Keratinocyte (primary cell): Measurements from ENCODE around the gene KCNQ1OT1. TPM values are rescaled to one million over a fixed set of nuclear protein-coding genes. Genes with fewer than 3 reads are reported as not detected.

Experiments used
- DNase-seq: peaks from one replicate; pipeline ENCODE4 v3.0.0-alpha.2; 2011; ENCODE audit warnings: low read depth, missing footprints, low spot score
- FAIRE-seq: peaks from 2 replicates; lab custom pipeline; 2011; peaks lifted over from hg19 to GRCh38; lab: Jason Lieb, UNC
- H2AFZ ChIP-seq: 2 replicates; pipeline ENCODE4 v1.6.0; 2012; ENCODE audit warnings: low read length, control low read depth, inconsistent platforms; ENCODE audit not compliant: control insufficient read depth
- H3K27ac ChIP-seq: 2 replicates; pipeline ENCODE4 v1.5.1; 2011; ENCODE audit warnings: low read length; ENCODE audit not compliant: control insufficient read depth, insufficient read depth
- H3K27me3 ChIP-seq: 3 replicates; pipeline ENCODE4 v1.6.0; 2011; ENCODE audit warnings: low read length; ENCODE audit not compliant: control insufficient read depth, insufficient read depth; ENCODE audit errors: extremely low read depth
- H3K36me3 ChIP-seq, 2 experiments: 2 replicates in 1 of 2; 3 replicates in 1 of 2; pipeline ENCODE4 v1.5.1; 2011; ENCODE audit warnings: low read length in 2 of 2, mild to moderate bottlenecking in 1 of 2; ENCODE audit not compliant: control insufficient read depth in 2 of 2, insufficient read depth in 2 of 2; ENCODE audit errors: extremely low read depth in 1 of 2
- H3K4me1 ChIP-seq: 3 replicates; pipeline ENCODE4 v1.5.1; 2011; ENCODE audit warnings: low read length; ENCODE audit not compliant: control insufficient read depth, insufficient read depth; ENCODE audit errors: extremely low read depth
- H3K4me2 ChIP-seq: 3 replicates; pipeline ENCODE4 v1.6.0; 2011; ENCODE audit warnings: low read depth, low read length; ENCODE audit not compliant: control insufficient read depth, insufficient read depth; ENCODE audit errors: extremely low read depth
- H3K4me3 ChIP-seq, 3 experiments: fragments of 200-600 bp in 1 of 3; sonication (generic) in 1 of 3; 2 replicates in 2 of 3; 3 replicates in 1 of 3; pipeline ENCODE4 v1.5.1; 2011 to 2016; ENCODE audit warnings: low read length in 3 of 3, mild to moderate bottlenecking in 3 of 3, control low read depth in 2 of 3, inconsistent platforms in 1 of 3, low read depth in 1 of 3, mixed read lengths in 1 of 3, mixed run types in 1 of 3, moderate library complexity in 1 of 3; ENCODE audit not compliant: control insufficient read depth in 2 of 3, insufficient read depth in 2 of 3; ENCODE audit errors: extremely low read depth in 1 of 3
- H3K79me2 ChIP-seq: 2 replicates; pipeline ENCODE4 v1.6.0; 2012; ENCODE audit warnings: low read length; ENCODE audit not compliant: control insufficient read depth, insufficient read depth
- H3K9ac ChIP-seq: 3 replicates; pipeline ENCODE4 v1.6.0; 2011; ENCODE audit warnings: low read length; ENCODE audit not compliant: control insufficient read depth, insufficient read depth; ENCODE audit errors: extremely low read depth
- H3K9me1 ChIP-seq: 3 replicates; pipeline ENCODE4 v1.6.0; 2011; ENCODE audit warnings: low read length; ENCODE audit not compliant: control insufficient read depth, insufficient read depth; ENCODE audit errors: extremely low read depth
- H3K9me3 ChIP-seq: 2 replicates; pipeline ENCODE4 v1.5.1; 2012; ENCODE audit warnings: low read depth, low read length; ENCODE audit not compliant: control insufficient read depth
- H4K20me1 ChIP-seq: 3 replicates; pipeline ENCODE4 v1.6.0; 2011; ENCODE audit warnings: low read length; ENCODE audit not compliant: control insufficient read depth, insufficient read depth; ENCODE audit errors: extremely low read depth
- EZH2 ChIP-seq: IDR thresholded peaks from one replicate; pipeline ENCODE4 v1.6.1; 2012; ENCODE audit warnings: inconsistent platforms, mild to moderate bottlenecking, low read length, moderate library complexity
- dilution Hi-C: fragments of 300-500 bp; cut with MboI; formaldehyde crosslinking; loops from one replicate; pipeline ENCODE4 v1.7.0; 2020; ENCODE audit warnings: low sequenced_read_pairs; ENCODE audit not compliant: extremely low pct_ligation_motif_present
- polyA plus RNA-seq, 5 experiments: library from polyadenylated mRNA; depleted of rRNA in 3 of 5; stranded (reverse) in 3 of 5; stranded (forward) in 1 of 5; unstranded in 1 of 5; fragments of >200 nt; gene quantifications; 1 replicate in 1 of 5; 2 replicates in 3 of 5; 3 replicates in 1 of 5; pipeline versions ENCODE4 v1.2.1 to v1.2.3, GENCODE V29; 2011 to 2012; ENCODE audit warnings: missing spikeins in 2 of 5, low read depth in 1 of 5, low replicate concordance in 1 of 5
- TF ChIP-seq, protein P1 (sequence below), 3 experiments: IDR thresholded peaks in 1 of 3; conservative IDR thresholded peaks in 1 of 3; optimal IDR thresholded peaks in 1 of 3; 2 replicates in 2 of 3; 3 replicates in 1 of 3; pipeline versions ENCODE3 to v1.5.1; 2011; ENCODE audit warnings: low read length in 3 of 3, mild to moderate bottlenecking in 3 of 3, moderate library complexity in 2 of 3, control low read depth in 1 of 3, inconsistent platforms in 1 of 3; ENCODE audit not compliant: insufficient read depth in 2 of 3; ENCODE audit errors: extremely low read depth in 1 of 3

KCNQ1OT1 gene
- polyA plus RNA-seq, 1 donor (not counting 4 experiments of a cell fraction or from before 2014, with no cell fraction given) = 0.07 TPM

DNA sequence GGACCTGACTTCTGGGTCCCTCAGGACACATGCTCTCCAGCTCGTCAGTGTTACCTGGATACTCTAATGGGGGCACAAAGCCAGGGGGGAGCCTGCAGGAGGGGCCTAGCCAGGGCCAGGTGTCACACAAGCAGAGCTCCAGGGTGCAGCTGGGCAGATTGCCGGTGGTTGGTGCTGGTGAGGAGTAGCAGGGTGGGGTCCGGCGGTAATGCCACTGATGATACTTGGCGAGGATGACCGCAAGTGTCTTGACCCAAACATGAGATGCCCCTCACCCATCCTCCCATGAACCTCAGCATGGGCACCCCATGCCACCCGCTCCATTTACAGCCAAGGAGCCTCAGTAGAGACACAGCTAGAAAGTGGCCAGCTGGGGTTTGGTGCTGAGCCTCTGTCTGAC, 15.1 kb upstream of the KCNQ1OT1 start:
- Histone ChIP-seq H3K4me2 (no peak overlapping the region), H3K9ac (no peak overlapping the region), H3K4me3 (no peak overlapping the region), H3K27ac (no peak overlapping the region), H4K20me1 (peaks cover 3% of the 10 kb centered on the region), H3K9me3 (no peaks in the 10 kb centered on the region), H2AFZ (no peak overlapping the region), H3K9me1 (no peaks in the 10 kb centered on the region), H3K36me3 (no peaks in the 10 kb centered on the region), H3K4me1 (no peaks in the 10 kb centered on the region), H3K27me3 (peaks cover 40% of the 10 kb centered on the region), H3K79me2 (no peaks in the 10 kb centered on the region)
- dilution Hi-C loops = no loop called here
- DNase-seq (no peak), FAIRE-seq (no peak)
- TF ChIP-seq, protein P1, sequence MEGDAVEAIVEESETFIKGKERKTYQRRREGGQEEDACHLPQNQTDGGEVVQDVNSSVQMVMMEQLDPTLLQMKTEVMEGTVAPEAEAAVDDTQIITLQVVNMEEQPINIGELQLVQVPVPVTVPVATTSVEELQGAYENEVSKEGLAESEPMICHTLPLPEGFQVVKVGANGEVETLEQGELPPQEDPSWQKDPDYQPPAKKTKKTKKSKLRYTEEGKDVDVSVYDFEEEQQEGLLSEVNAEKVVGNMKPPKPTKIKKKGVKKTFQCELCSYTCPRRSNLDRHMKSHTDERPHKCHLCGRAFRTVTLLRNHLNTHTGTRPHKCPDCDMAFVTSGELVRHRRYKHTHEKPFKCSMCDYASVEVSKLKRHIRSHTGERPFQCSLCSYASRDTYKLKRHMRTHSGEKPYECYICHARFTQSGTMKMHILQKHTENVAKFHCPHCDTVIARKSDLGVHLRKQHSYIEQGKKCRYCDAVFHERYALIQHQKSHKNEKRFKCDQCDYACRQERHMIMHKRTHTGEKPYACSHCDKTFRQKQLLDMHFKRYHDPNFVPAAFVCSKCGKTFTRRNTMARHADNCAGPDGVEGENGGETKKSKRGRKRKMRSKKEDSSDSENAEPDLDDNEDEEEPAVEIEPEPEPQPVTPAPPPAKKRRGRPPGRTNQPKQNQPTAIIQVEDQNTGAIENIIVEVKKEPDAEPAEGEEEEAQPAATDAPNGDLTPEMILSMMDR (optimal IDR thresholded peaks at IDR 0.05 in 1 of 3, IDR thresholded peaks at IDR 0.05 in 1 of 3, conservative IDR thresholded peaks at IDR 0.05 in 1 of 3; ENCODE audit: extremely low read depth in 1 of 3, insufficient read depth in 2 of 3, low read length in 3 of 3) = no peak
- TF ChIP-seq EZH2 = no peak

DNA sequence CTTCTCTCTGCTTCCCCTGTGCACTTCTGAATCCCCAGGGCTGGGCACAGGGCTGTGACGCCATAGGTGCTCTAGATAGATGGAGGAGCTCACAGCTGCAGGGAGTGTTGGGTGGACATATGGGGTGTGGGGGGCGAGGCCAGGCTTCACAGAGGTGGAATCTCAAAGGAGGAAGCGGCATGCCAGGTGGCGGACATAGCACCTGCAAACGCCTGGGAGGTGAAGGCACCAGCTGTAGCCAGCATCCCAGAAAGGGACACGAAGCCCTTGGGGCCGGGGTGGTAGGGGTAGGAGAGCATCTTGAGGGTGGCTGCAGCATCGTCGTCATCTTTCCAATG, 14.6 kb upstream of the KCNQ1OT1 start:
- dilution Hi-C loops = no loop called here
- no peak overlapping the region for H3K4me2 ChIP-seq

More for the DNA sequence above, 14.6 kb upstream of the KCNQ1OT1 start:
- H3K36me3 ChIP-seq = no peaks in the 10 kb centered on the region
- no peak overlapping the region for H3K9ac ChIP-seq
- no peak overlapping the region for H3K4me3 ChIP-seq
- H3K9me3 ChIP-seq = no peaks in the 10 kb centered on the region
- no peak overlapping the region for H3K27ac ChIP-seq
- no peaks in the 10 kb centered on the region for H3K79me2 ChIP-seq
- DNase-seq (no peak), FAIRE-seq (no peak)
- TF ChIP-seq, protein P1 (optimal IDR thresholded peaks at IDR 0.05 in 1 of 3, IDR thresholded peaks at IDR 0.05 in 1 of 3, conservative IDR thresholded peaks at IDR 0.05 in 1 of 3; ENCODE audit: extremely low read depth in 1 of 3, insufficient read depth in 2 of 3, low read length in 3 of 3) = no peak
- TF ChIP-seq EZH2 = no peak
- peaks cover 3% of the 10 kb centered on the region for H4K20me1 ChIP-seq
- H2AFZ ChIP-seq = no peak overlapping the region
- no peaks in the 10 kb centered on the region for H3K4me1 ChIP-seq
- no peaks in the 10 kb centered on the region for H3K9me1 ChIP-seq
- peaks cover 39% of the 10 kb centered on the region for H3K27me3 ChIP-seq
